ENCODE data around the gene LAT.

DNA sequence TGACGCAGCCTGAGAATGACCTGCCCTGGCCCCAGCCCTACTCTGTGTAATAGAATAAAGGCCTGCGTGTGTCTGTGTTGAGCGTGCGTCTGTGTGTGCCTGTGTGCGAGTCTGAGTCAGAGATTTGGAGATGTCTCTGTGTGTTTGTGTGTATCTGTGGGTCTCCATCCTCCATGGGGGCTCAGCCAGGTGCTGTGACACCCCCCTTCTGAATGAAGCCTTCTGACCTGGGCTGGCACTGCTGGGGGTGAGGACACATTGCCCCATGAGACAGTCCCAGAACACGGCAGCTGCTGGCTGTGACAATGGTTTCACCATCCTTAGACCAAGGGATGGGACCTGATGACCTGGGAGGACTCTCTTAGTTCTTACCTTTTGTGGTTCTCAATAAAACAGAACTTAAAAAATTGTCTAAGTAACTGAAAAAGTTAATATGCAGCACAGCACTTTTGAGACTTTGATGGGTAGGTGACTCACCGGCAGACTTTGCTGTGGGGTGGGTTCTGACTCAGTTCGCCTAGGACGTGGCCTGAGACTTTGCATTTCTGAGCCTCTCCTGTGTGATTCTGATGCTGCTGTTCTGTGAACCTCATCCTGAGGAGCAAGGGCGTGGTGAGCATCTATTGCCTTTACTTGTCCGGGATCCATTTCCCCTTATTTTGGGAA lies 5.7 kb downstream of the LAT start:
- TF ChIP-seq YY1 (IDR thresholded peaks at IDR 0.05; ENCODE audit: insufficient read depth, insufficient read length) (no peak), ZNF274 (IDR thresholded peaks at IDR 0.05; ENCODE audit: low read depth, low read length) (no peak), SUZ12 (IDR thresholded peaks at IDR 0.05; ENCODE audit: extremely low read depth, insufficient read depth, insufficient read length) (no peak)
